ENCODE results near the gene GMEB1.
"Not testable (repeated sequence)": the region's sequence is repeated elsewhere in the genome, so short reads cannot be mapped to it uniquely, and the experiment has no call there.

Gene GMEB1

GRCh38 chr1:28718586-28719331 is 50.2 kb downstream of the GMEB1 start:
- DNase-seq (ENCODE audit: low read depth) = peak; percentile 26
- TF ChIP-seq CTCF (IDR thresholded peaks at IDR 0.05; ENCODE audit: insufficient read depth, low read depth, low read length, missing control alignments) = no peak
- no peak overlapping the region for H3K4me3 ChIP-seq (ENCODE audit: low read length)

GRCh38 chr1:28719332-28719619 is 50.7 kb downstream of the GMEB1 start:
- no peak for TF ChIP-seq CTCF (IDR thresholded peaks at IDR 0.05; ENCODE audit: insufficient read depth, low read depth, low read length, missing control alignments)
- DNase-seq (ENCODE audit: low read depth) = no peak
- H3K4me3 ChIP-seq (ENCODE audit: low read length) = no peak overlapping the region

GRCh38 chr1:28720376-28720775 is 51.8 kb downstream of the GMEB1 start:
- H3K4me3 ChIP-seq (ENCODE audit: low read length) = no peak overlapping the region
- no peak for DNase-seq (ENCODE audit: low read depth)
- TF ChIP-seq CTCF (IDR thresholded peaks at IDR 0.05; ENCODE audit: insufficient read depth, low read depth, low read length, missing control alignments) = no peak

GRCh38 chr1:28721927-28722326 is 53.3 kb downstream of the GMEB1 start:
- DNase-seq (ENCODE audit: low read depth) = peak; percentile 31
- H3K4me3 ChIP-seq (ENCODE audit: low read length) = not testable (repeated sequence)

- DNase-seq (ENCODE audit: low read depth); H3K4me3 ChIP-seq (ENCODE audit: low read length): not testable (repeated sequence)
Measured at GRCh38 chr1:28725365-28725764, 56.8 kb downstream of the GMEB1 start.

- peak overlapping the region; percentile 78 for H3K4me3 ChIP-seq (ENCODE audit: low read length)
- no peak for DNase-seq (ENCODE audit: low read depth)
- no peak for TF ChIP-seq CTCF (IDR thresholded peaks at IDR 0.05; ENCODE audit: insufficient read depth, low read depth, low read length, missing control alignments)
Measured at GRCh38 chr1:28735961-28736449, 67.4 kb downstream of the GMEB1 start.

- peak within 1 kb of the TSS; percentile 78 for H3K4me3 ChIP-seq (ENCODE audit: low read length)
- peak; percentile 72 for TF ChIP-seq CTCF (IDR thresholded peaks at IDR 0.05; ENCODE audit: insufficient read depth, low read depth, low read length, missing control alignments)
- DNase-seq (ENCODE audit: low read depth) = peak; percentile 97
Measured at GRCh38 chr1:28736450-28737306, 68.1 kb downstream of the GMEB1 start, which contains the start of gene YTHDF2. TSS of gene YTHDF2 (plus strand) at chr1:28736940. CDS start at chr1:28737121, 181 bp downstream.

Data from epithelial cell of esophagus (primary cell).